Stomach (tissue), 4 donors: ENCODE data around the gene USP47.

ENCODE experiments used
- CTCF ChIP-seq, 7 experiments: fragments of 450-650 bp in 4 of 7; fragments of 200-600 bp in 3 of 7; sonication (generic) in 3 of 7; IDR thresholded peaks; one replicate each; pipeline ENCODE4 v1.5.1; 2016 to 2019; ENCODE audit warnings: antibody characterized with exemption in 7 of 7, control low read depth in 2 of 7, mild to moderate bottlenecking in 1 of 7
- EP300 ChIP-seq: sonication (generic); formaldehyde crosslinking; IDR thresholded peaks from one replicate; pipeline ENCODE4 v1.6.1; 2017; ENCODE audit warnings: antibody characterized with exemption
- POLR2A ChIP-seq, 4 donors: fragments of 450-650 bp; IDR thresholded peaks; one replicate each; pipeline ENCODE4 v1.6.1; 2016; ENCODE audit warnings: antibody characterized with exemption in 4 of 4, control low read depth in 2 of 4, mild to moderate bottlenecking in 1 of 4, moderate library complexity in 1 of 4

- TF ChIP-seq POLR2A (IDR thresholded peaks at IDR 0.05), result no peak
- TF ChIP-seq CTCF (IDR thresholded peaks at IDR 0.05), result no peak
- TF ChIP-seq EP300, result no peak
Observed at GRCh38 chr11:11949482-11949881, 107.7 kb downstream of the USP47 start.
